T follicular helper cell (primary cell): ENCODE data around the gene PARP8.
"Not testable (repeated sequence)": the region's sequence is repeated elsewhere in the genome, so short reads cannot be mapped to it uniquely, and the experiment has no call there.

Experiments used
- DNase-seq: peaks from one replicate; pipeline ENCODE4 v3.0.0-alpha.2; 2020; ENCODE audit warnings: low read depth

The PARP8 gene

GRCh38 chr5:50774446-50775175, 108.2 kb downstream of the PARP8 start:
- not testable (repeated sequence) for DNase-seq

DNA sequence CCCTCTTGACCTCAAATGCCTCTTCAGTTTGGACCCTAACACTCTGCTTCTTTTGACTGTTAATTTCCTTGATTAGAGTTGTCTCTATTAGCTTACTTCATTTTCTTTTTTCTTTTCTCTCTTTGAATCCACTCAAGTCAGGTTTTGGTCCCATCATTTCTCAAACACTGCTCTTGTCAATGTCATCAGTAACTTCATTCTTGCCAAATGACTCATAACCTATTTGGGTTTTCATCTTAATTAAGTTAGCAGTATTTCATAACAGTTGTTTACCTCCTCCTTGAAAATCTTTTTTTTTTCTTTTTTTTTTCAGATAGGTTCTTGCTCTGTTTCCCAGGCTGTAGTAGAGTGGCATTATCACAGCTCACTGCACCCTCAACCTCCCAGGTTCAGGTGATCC, 119.6 kb downstream of the PARP8 start:
- no peak for DNase-seq

GRCh38 chr5:50791813-50792212, 125.4 kb downstream of the PARP8 start:
- no peak for DNase-seq

GRCh38 chr5:50792843-50793242, 126.4 kb downstream of the PARP8 start:
- no peak for DNase-seq

DNA sequence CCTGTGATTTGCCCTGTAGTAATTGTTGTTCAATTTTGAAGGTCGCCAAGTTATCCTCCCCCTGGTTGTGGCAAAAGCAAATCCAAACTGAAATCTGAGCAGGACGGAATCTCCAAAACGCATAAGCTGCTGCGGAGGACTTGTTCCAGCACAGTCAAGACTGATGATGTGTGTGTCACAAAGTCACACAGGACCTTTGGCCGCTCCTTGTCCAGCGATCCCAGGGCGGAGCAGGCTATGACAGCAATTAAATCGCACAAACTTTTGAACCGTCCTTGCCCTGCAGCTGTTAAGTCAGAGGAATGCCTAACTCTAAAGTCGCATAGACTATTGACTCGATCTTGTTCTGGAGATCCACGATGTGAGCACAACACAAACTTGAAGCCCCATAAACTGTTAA, 128.4 kb downstream of the PARP8 start:
- DNase-seq: no peak

DNA sequence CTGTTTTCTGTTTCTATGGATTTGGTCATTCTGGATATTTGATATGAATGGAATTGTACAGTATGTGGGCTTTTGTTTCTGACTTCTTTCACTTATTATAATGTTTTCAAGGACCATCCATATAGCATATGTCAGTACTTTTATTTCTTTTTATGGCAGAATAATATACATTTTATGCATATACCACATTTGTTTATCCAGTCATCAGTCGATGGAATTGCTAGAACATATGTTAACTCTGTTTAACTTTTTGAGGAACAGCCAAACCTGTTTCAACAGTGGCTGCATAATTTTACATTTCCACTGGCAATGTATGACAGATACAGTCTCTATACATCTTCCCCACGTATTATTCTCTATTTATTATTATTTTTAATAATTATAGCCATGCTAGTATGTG, 131.6 kb downstream of the PARP8 start:
- no peak for DNase-seq

GRCh38 chr5:50799596-50799995, 133.2 kb downstream of the PARP8 start:
- no peak for DNase-seq

DNA sequence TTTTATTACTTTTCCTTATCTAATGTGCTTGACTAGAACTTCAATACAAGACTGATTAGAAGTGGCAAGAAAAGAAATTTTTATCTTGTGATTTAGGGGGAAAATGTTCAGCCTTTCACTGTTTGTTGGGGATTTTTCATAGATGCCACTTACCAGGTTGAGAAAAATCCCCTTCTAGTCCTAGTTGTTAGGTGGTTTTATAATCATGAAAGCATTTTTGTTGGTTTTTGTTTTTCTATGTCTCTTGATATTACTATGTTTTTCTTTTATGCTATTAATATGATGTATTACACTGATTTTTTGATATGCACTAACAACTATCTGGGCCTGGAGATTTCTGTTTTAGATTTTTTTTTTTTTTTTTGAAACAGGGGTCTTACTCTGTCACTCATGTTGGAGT, 134.0 kb downstream of the PARP8 start:
- no peak for DNase-seq

DNA sequence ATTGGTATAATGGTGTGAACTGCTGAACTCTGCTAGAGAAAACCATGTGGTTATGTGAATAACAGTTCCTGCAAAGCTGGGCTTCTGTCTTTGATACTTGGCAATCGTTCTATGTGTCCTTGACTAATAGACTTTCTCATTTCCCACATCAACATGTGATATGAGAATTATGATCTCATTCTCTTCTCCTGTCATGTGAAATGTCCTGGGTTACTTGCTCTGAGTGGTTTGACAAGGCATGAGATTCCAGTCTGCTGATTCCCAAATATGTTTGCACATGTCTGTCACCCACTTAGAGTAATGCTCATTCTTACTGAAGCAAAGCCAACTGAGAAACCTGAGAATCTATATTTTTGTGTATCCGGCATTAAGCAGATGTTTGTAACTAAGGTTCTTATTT, 141.2 kb downstream of the PARP8 start:
- no peak for DNase-seq

DNA sequence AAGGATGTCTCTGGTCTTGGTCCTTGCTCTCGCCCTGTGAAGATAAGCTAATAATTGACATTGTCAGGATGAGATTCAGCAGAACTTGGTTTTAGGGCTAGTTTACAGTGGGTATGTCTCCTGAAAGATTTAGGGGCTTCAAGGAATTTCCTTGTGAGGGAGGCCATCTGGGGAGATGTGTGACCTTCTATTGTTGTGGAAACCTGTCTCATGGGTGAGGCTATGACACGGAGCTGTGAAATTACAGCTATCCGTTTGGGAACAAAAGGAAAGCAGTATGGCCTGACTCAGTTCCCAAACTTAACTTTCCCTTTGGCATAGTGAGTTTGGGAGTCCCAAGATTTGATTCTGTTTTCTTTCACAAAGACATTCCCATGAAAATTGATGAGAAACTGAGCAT, 142.0 kb downstream of the PARP8 start:
- no peak for DNase-seq

DNA sequence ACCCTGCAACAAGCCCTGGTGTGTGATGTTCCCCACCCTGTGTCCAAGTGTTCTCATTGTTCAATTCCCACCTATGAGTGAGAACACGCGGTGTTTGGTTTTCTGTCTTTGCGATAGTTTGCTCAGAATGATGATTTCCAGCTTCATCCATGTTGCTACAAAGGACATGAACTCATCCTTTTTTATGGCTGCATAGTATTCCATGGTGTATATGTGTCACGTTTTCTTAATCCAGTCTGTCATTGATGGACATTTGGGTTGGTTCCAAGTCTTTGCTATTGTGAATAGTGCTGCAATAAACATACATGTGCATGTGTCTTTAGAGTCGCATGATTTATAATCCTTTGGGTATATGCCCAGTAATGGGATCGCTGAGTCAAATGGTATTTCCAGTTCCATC, 145.3 kb downstream of the PARP8 start:
- not testable (repeated sequence) for DNase-seq

DNA sequence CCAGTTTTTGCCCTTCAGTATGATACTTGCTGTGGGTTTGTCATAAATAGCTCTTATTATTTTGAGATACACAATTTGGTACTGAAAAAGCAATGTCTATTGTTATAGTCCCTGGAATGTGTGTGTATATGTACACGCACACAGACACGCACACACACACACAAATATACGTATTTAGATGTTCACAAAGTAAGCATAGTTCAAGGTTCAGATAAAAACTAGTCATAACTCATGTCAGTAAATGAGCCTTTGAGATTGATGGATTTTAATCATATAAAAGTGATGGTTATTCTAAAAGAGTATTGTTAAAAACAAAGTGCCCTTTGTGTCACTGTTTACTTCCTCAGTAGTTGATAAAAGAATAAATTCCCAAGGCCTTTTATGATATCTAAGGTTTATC, 147.3 kb downstream of the PARP8 start:
- no peak for DNase-seq

- DNase-seq: no peak
Measured at GRCh38 chr5:50814556-50814955, 148.1 kb downstream of the PARP8 start.

GRCh38 chr5:50822046-50822445, 155.6 kb downstream of the PARP8 start:
- no peak for DNase-seq

DNA sequence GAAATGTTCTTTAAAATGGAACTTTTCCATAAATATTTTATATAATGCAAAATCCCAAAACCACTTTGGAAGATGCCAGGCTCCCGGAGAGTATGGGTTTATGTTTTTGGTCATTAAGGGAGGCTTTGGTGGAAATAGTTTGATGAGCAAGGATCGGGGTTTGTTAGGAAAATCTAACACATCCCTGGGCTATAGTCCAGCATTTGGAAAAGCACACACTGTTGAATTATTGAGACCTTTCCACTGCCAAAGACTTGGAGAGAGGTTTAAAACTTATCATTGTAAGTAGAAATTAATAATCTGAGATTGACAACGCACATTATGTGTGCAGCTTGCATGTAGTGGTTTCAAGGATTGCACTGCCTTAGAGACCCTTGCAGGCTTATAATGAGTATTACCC, 156.3 kb downstream of the PARP8 start:
- no peak for DNase-seq

DNA sequence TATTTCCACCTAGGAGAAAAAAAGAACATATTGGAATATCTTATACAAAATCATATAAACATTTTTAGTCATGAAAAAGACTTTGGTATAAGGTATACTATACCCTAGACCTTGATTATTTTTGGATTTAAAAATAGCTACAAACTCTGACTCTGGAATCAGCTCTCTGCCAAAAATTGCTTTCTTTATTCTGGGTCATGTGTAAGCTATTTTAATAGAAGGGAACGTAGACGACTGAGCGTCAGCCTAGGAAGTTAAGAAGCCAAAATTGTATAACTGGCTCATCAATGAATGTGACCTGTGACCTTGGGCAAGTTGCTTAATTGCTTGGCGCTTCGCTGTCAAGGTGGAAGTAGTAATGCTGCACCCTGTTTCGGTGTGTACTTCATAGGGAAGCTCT, 157.1 kb downstream of the PARP8 start:
- DNase-seq: no peak

GRCh38 chr5:50824109-50824508, 157.7 kb downstream of the PARP8 start:
- DNase-seq: no peak

DNA sequence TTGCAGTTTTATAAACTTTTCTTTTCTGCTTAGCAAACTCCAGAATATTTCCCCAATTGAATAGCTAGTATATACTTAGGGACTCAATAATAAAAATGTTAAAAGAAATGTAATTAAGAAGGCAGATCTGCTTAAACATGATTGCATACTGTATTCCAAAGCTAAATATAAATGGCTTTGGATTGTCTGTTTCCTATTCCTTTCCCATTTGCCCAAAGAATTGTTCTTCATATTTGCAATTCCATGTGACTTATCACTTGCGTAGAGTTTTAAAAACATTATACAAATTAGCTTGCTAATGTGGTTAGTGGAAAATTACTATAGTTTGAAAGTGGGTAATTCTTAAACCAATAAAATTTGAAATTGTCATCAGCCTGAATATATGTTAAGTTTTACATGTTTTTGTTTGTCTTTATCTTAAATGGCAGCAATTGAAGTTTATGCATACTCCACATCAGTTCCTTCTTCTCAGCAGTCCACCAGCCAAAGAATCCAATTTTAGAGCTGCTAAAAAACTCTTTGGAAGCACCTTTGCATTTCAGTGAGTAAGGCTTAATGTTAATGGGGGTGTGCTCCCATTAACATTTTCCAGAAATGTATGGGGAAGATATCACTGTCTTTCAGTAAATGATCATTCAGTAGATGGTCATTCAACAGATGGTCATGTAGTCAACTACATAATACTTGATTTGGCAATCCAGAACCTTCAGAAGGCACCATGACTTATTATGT, 161.2 kb downstream of the PARP8 start:
- DNase-seq: no peak

DNA sequence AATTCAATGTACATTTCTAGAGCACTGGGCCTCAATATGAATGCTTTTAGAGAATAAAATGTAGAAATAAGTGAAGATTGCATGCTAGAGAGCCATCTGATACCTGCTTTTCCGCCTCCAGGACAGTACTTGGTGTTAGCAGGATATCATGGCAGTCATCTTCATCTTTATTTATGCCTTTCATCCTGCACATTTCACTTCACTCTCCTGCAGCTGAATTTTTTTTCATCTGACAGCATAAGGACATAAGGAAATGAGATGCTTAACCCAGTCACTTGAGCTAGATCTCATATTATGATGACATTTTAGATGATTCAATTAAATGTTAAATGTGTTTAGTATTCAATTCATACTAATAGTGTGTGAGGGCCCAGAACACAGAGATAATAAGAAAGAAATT, 162.6 kb downstream of the PARP8 start:
- no peak for DNase-seq

GRCh38 chr5:50832657-50833284, 166.3 kb downstream of the PARP8 start:
- DNase-seq: no peak

GRCh38 chr5:50836356-50836755, 169.9 kb downstream of the PARP8 start:
- DNase-seq: no peak

- DNase-seq: no peak
Measured at GRCh38 chr5:50839472-50839871, 173.0 kb downstream of the PARP8 start.

DNA sequence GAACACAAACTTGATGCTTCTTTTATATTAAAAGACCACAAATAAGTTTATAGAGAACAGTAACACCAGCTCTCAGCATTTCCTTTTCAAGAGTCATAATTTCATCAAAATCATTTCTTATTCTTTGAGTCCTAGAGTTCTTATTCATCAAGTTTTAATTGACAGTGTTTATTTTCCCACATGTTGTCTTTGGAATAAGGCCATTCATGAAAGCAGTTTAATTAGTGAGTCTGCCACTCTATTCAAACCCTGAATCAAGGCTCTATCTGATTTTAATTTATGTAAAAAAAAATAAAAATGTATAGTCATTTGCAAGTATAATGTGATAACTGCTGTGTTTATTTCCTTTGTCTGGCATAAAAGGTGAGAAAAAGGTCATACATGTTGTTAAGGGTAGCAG, 176.7 kb downstream of the PARP8 start:
- DNase-seq: no peak
